Stimulated activated CD8-positive, alpha-beta memory T cell treated with anti-CD3 and anti-CD28 coated beads, Interleukin-12 subunit alpha, Interleukin-12 subunit beta, amount 100 ng/mL, for 4 hours (primary cell): ENCODE measurements around the gene DENND4B.
"Not testable (repeated sequence)": the region's sequence is repeated elsewhere in the genome, so short reads cannot be mapped to it uniquely, and the experiment has no call there.

Experiments
- DNase-seq: peaks from one replicate; pipeline ENCODE4 v3.0.0-alpha.2; 2020; ENCODE audit warnings: low read depth

The DENND4B gene

GRCh38 chr1:153946622-153947241 lies at the start of gene DENND4B:
TSS of gene DENND4B (minus strand) at chr1:153946718. CDS start at chr1:153944374, 2,344 bp downstream.
- peak; percentile 68 for DNase-seq

GRCh38 chr1:153995640-153996039 lies 49.1 kb upstream of the DENND4B start:
- DNase-seq: no peak

GRCh38 chr1:153995202-153995601 lies 48.7 kb upstream of the DENND4B start:
- no peak for DNase-seq

- DNase-seq: no peak
Measured at GRCh38 chr1:153991806-153992205, 45.3 kb upstream of the DENND4B start.

- no peak for DNase-seq
Measured at GRCh38 chr1:153991151-153991630, 44.7 kb upstream of the DENND4B start.

- DNase-seq: peak; percentile 72
Measured at GRCh38 chr1:153990468-153991150, 44.1 kb upstream of the DENND4B start, which contains the start of gene RPS27. TSS of gene RPS27 (plus strand) at chr1:153990762. CDS start at chr1:153990797, 35 bp downstream.

- DNase-seq: no peak
Measured at GRCh38 chr1:153987621-153988020, 41.1 kb upstream of the DENND4B start.

GRCh38 chr1:153985941-153986761 lies 39.6 kb upstream of the DENND4B start, which contains the start of gene RAB13:
TSS of gene RAB13 (minus strand) at chr1:153986339. CDS start at chr1:153986236, 103 bp downstream.
- DNase-seq: no peak

- DNase-seq: peak; percentile 46
Measured at GRCh38 chr1:153985341-153985912, 38.9 kb upstream of the DENND4B start.

- DNase-seq: no peak
Measured at GRCh38 chr1:153984123-153984894, 37.8 kb upstream of the DENND4B start.

- DNase-seq: not testable (repeated sequence)
Measured at GRCh38 chr1:153981735-153982134, 35.2 kb upstream of the DENND4B start.

- not testable (repeated sequence) for DNase-seq
Measured at GRCh38 chr1:153979091-153979490, 32.6 kb upstream of the DENND4B start.

GRCh38 chr1:153978274-153978909 lies 31.9 kb upstream of the DENND4B start:
- no peak for DNase-seq

GRCh38 chr1:153977250-153978240 lies 31.0 kb upstream of the DENND4B start, which contains the start of gene JTB:
TSS of gene JTB (minus strand) at chr1:153977674. CDS start at chr1:153977252, 422 bp downstream.
- peak; percentile 72 for DNase-seq

- no peak for DNase-seq
Measured at GRCh38 chr1:153976819-153977249, 30.3 kb upstream of the DENND4B start.

GRCh38 chr1:153973525-153973924 lies 27.0 kb upstream of the DENND4B start:
- no peak for DNase-seq

GRCh38 chr1:153973071-153973470 lies 26.6 kb upstream of the DENND4B start:
- DNase-seq: no peak

- no peak for DNase-seq
Measured at GRCh38 chr1:153970346-153970745, 23.8 kb upstream of the DENND4B start.

GRCh38 chr1:153968972-153969371 lies 22.5 kb upstream of the DENND4B start:
- DNase-seq: no peak
